ENCODE measurements around the gene AVPI1. TPM values are rescaled to one million over a fixed set of nuclear protein-coding genes. Genes with fewer than 3 reads are reported as not detected.

The AVPI1 gene
- total and polyA plus RNA-seq, 4 donors, result 15.1 to 26.8 (median 17.8) TPM

GRCh38 chr10:97726636-97727178, 39.7 kb upstream of the AVPI1 start:
- H3K27me3 ChIP-seq (ENCODE audit: control insufficient read depth in 3 of 3, insufficient read depth in 3 of 3, low read length in 2 of 3), result no peaks in the 10 kb centered on the region
- WGBS, 2 donors, result 53 to 74% methylated on average over 8 of the region's 8 CpGs
- no peak overlapping the region for H3K9ac ChIP-seq (ENCODE audit: insufficient read depth in 1 of 2, low read length in 2 of 2)
- TF ChIP-seq CTCF (IDR thresholded peaks at IDR 0.05; ENCODE audit: control extremely low read depth, extremely low read depth), result no peak
- peak overlapping the region; percentile 41 to 58 for H3K27ac ChIP-seq (ENCODE audit: low read depth in 1 of 2, low read length in 1 of 2)
- no peaks in the 10 kb centered on the region for H3K9me3 ChIP-seq (ENCODE audit: control insufficient read depth in 4 of 4, insufficient read depth in 3 of 4, low read length in 3 of 4)
- DNase-seq (peak; percentile 54 to 89 (median 82)), ATAC-seq (ENCODE audit: insufficient read depth, low FRiP score) (peak; percentile 61)
- H3K36me3 ChIP-seq (ENCODE audit: control insufficient read depth in 4 of 4, insufficient read depth in 4 of 4, low read length in 4 of 4), result no peaks in the 10 kb centered on the region
- peaks cover 0 to 8% (median 0%) of the 10 kb centered on the region in 5 donors for H3K4me1 ChIP-seq (ENCODE audit: control insufficient read depth in 5 of 5, insufficient read depth in 5 of 5, low read length in 5 of 5)
- H3K4me3 ChIP-seq, result no peak overlapping the region

GRCh38 chr10:97724341-97724941, 37.4 kb upstream of the AVPI1 start:
- no peak for ATAC-seq (ENCODE audit: insufficient read depth, low FRiP score)

GRCh38 chr10:97723001-97723400, 36.0 kb upstream of the AVPI1 start:
- H3K4me1 ChIP-seq (ENCODE audit: control insufficient read depth in 5 of 5, insufficient read depth in 5 of 5, low read length in 5 of 5), result peaks cover 0 to 14% (median 2%) of the 10 kb centered on the region in 5 donors
- H3K9me3 ChIP-seq (ENCODE audit: control insufficient read depth in 4 of 4, insufficient read depth in 3 of 4, low read length in 3 of 4), result no peaks in the 10 kb centered on the region
- TF ChIP-seq CTCF (IDR thresholded peaks at IDR 0.05; ENCODE audit: control extremely low read depth, extremely low read depth), result no peak
- no peak overlapping the region for H3K4me3 ChIP-seq
- DNase-seq (no peak), ATAC-seq (ENCODE audit: insufficient read depth, low FRiP score) (no peak)
- no peaks in the 10 kb centered on the region for H3K27me3 ChIP-seq (ENCODE audit: control insufficient read depth in 3 of 3, insufficient read depth in 3 of 3, low read length in 2 of 3)
- WGBS, 2 donors, result 91 to 95% methylated on average over 3 of the region's 3 CpGs
- H3K36me3 ChIP-seq (ENCODE audit: control insufficient read depth in 4 of 4, insufficient read depth in 4 of 4, low read length in 4 of 4), result peaks cover 0 to 1% (median 0%) of the 10 kb centered on the region in 4 donors
- no peak overlapping the region for H3K9ac ChIP-seq (ENCODE audit: insufficient read depth in 1 of 2, low read length in 2 of 2)
- H3K27ac ChIP-seq (ENCODE audit: low read depth in 1 of 2, low read length in 1 of 2), result no peak overlapping the region

More at GRCh38 chr10:97724341-97724941, 37.4 kb upstream of the AVPI1 start:
- no peak for TF ChIP-seq CTCF (IDR thresholded peaks at IDR 0.05; ENCODE audit: control extremely low read depth, extremely low read depth)
- no peak overlapping the region for H3K27ac ChIP-seq (ENCODE audit: low read depth in 1 of 2, low read length in 1 of 2)
- peaks cover 0 to 8% (median 0%) of the 10 kb centered on the region in 5 donors for H3K4me1 ChIP-seq (ENCODE audit: control insufficient read depth in 5 of 5, insufficient read depth in 5 of 5, low read length in 5 of 5)
- H3K9me3 ChIP-seq (ENCODE audit: control insufficient read depth in 4 of 4, insufficient read depth in 3 of 4, low read length in 3 of 4), result no peaks in the 10 kb centered on the region
- H3K4me3 ChIP-seq, result no peak overlapping the region
- H3K27me3 ChIP-seq (ENCODE audit: control insufficient read depth in 3 of 3, insufficient read depth in 3 of 3, low read length in 2 of 3), result no peaks in the 10 kb centered on the region
- 58 to 64% methylated on average over 5 of the region's 5 CpGs for WGBS, 2 donors
- no peak for DNase-seq
- no peaks in the 10 kb centered on the region for H3K36me3 ChIP-seq (ENCODE audit: control insufficient read depth in 4 of 4, insufficient read depth in 4 of 4, low read length in 4 of 4)
- H3K9ac ChIP-seq (ENCODE audit: insufficient read depth in 1 of 2, low read length in 2 of 2), result no peak overlapping the region
